GM19395 (cell line): ENCODE measurements around the gene EEPD1.

Experiments used
- ATAC-seq: cut with Tn5 transposase; IDR thresholded peaks from one replicate; pipeline ENCODE4 v1.9.1; 2021; ENCODE audit warnings: mild to moderate bottlenecking, moderate library complexity; ENCODE audit not compliant: unreplicated experiment

EEPD1 gene

GRCh38 chr7:36188906-36189305, 35.9 kb downstream of the EEPD1 start:
- ATAC-seq: no peak

- no peak for ATAC-seq
Measured at GRCh38 chr7:36190447-36191291, 37.6 kb downstream of the EEPD1 start.

GRCh38 chr7:36191292-36191920, 38.4 kb downstream of the EEPD1 start:
- no peak for ATAC-seq

GRCh38 chr7:36192053-36192824, 39.2 kb downstream of the EEPD1 start:
- ATAC-seq: no peak

GRCh38 chr7:36192877-36193276, 39.8 kb downstream of the EEPD1 start:
- ATAC-seq: no peak

- no peak for ATAC-seq
Measured at GRCh38 chr7:36198854-36199266, 45.8 kb downstream of the EEPD1 start.

- ATAC-seq: no peak
Measured at GRCh38 chr7:36199329-36199728, 46.3 kb downstream of the EEPD1 start.

- ATAC-seq: no peak
Measured at GRCh38 chr7:36201122-36201723, 48.2 kb downstream of the EEPD1 start.

- ATAC-seq: no peak
Measured at GRCh38 chr7:36202398-36202797, 49.3 kb downstream of the EEPD1 start.

GRCh38 chr7:36203071-36203790, 50.2 kb downstream of the EEPD1 start:
- ATAC-seq: no peak

- no peak for ATAC-seq
Measured at GRCh38 chr7:36204044-36204663, 51.1 kb downstream of the EEPD1 start.

- ATAC-seq: no peak
Measured at GRCh38 chr7:36204929-36205635, 52.0 kb downstream of the EEPD1 start.

GRCh38 chr7:36205803-36206202, 52.7 kb downstream of the EEPD1 start:
- ATAC-seq: no peak

GRCh38 chr7:36207451-36208291, 54.6 kb downstream of the EEPD1 start:
- ATAC-seq: no peak

- ATAC-seq: no peak
Measured at GRCh38 chr7:36208426-36208825, 55.4 kb downstream of the EEPD1 start.

- ATAC-seq: no peak
Measured at GRCh38 chr7:36208997-36209813, 56.2 kb downstream of the EEPD1 start.

- ATAC-seq: no peak
Measured at GRCh38 chr7:36209814-36210183, 56.7 kb downstream of the EEPD1 start.
